Right lobe of liver (tissue), 4 donors: ENCODE data around the gene ASPG.

ENCODE experiments used
- CTCF ChIP-seq, 4 donors: fragments of 200-600 bp in 3 of 4; fragments of 450-650 bp in 1 of 4; IDR thresholded peaks; one replicate each; pipeline versions ENCODE4 v1.5.1 to v1.8.0; 2016 to 2022; ENCODE audit warnings: antibody characterized with exemption in 4 of 4, mild to moderate bottlenecking in 2 of 4
- POLR2A ChIP-seq: fragments of 450-650 bp; IDR thresholded peaks from one replicate; pipeline ENCODE4 v1.6.1; 2017; ENCODE audit warnings: antibody characterized with exemption, mild to moderate bottlenecking
- donor health status: DM: no; HTN: no; CAD: no.
- donor health status: DM: no; HTN: no; CAD: no.
- donor health status: DM: no; HTN: yes; CAD: no.

DNA sequence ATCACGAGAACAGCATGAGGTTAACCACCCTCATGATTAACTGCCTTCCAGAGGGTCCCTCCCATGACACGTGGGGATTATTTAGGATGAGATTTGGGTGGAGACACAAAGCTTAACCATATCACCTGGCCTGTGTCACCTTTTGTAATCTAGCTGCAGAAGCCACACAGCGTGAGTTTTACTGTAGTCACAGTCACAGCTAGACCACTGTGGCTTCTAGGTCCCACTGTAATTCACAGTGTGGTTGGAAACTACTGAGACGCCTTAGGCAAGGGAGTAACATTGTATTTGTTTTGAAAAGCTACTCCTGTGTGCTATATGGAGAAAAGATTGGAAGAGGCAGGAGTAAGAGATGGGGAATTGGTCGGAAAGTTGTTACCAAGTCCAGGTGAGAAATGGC is 46.3 kb upstream of the ASPG start:
- TF ChIP-seq CTCF (IDR thresholded peaks at IDR 0.05) (no peak), POLR2A (no peak)
